ENCODE results near the gene OVOL2.

DNA sequence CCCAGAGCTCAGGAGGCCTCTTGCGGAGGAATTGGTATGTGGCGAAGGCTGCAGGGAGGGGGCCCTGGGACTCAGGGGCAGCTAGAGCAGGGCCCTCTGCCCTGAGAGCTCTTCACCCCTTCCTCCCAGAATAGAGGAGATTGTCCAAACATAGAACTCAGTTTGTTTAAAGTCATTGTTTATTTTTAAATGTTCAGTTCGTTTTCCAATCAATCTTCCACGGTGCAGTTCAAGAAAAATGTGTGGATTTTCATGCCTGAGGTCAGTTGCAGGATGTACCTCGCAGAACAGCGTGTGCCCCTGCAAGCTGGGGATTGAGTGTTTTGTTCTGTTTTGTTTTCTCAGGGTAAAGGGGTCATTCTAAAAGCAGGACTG is 51.7 kb downstream of the OVOL2 start:
- TF ChIP-seq CTCF (IDR thresholded peaks at IDR 0.05; ENCODE audit: low read depth, low read length, poor library complexity, severe bottlenecking) (no peak), EZH2phosphoT487 (IDR thresholded peaks at IDR 0.05; ENCODE audit: borderline replicate concordance, low read length) (no peak)

Data from DOHH2 (cell line).